ENCODE data around the gene CALML6. TPM values are rescaled to one million over a fixed set of nuclear protein-coding genes. Genes with fewer than 3 reads are reported as not detected.

The CALML6 gene
- total RNA-seq, 2 experiments from 2014 or later: 0.54 to 5.1 TPM

DNA sequence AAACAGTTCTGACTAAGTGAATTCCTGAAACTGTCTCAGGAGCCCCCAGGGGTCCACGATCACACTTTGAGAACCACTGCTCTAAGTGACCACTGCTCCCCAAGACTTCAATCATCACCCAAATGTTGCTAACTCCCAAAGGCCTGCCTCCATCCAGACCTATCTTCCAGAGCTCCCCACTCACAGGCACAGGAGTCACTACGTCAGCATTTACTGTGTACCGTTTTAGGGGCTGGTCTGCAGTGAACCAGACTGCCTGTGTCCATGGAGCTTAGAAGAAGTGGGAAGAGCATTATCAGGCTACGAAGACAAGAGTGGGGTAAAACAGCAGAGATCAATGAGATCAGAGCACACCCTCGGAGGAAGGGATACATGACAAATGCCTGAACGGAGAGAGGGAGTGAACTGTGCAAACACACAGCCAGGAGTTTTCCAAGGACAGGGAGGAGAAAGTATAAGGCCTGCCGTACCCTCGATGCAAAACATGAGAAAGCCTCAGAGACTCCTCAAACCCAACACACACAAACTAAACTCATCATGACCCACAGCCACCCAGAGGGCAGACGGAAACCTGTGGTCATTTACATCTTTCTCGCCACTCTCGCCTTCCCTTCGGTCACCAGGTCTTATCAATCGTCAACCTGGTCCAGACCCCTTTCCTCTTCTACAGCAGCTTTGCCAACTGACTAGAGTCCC lies 34.3 kb upstream of the CALML6 start:
- Histone ChIP-seq H3K4me2 (ENCODE audit: low read length) (no peak overlapping the region), H4K20me1 (ENCODE audit: insufficient read depth, low read length) (peaks cover 56% of the 10 kb centered on the region), H3K9me3 (ENCODE audit: low read length) (no peaks in the 10 kb centered on the region; the same call in 1 of the 2 replicates), H3K36me3 (ENCODE audit: insufficient read depth, low read length) (peaks cover 91% of the 10 kb centered on the region), H3K79me2 (ENCODE audit: insufficient read depth, low read depth, low read length) (peaks cover 100% of the 10 kb centered on the region), H3K4me3 (ENCODE audit: low read depth, low read length, poor library complexity, severe bottlenecking) (no peak overlapping the region), H3K27ac (ENCODE audit: low read depth, low read length, poor library complexity, severe bottlenecking) (no peak overlapping the region), H3K4me1 (ENCODE audit: insufficient read depth, low read length, poor library complexity, severe bottlenecking) (peaks cover 34% of the 10 kb centered on the region), H2AFZ (ENCODE audit: low read length) (no peak overlapping the region), H3K9me2 (ENCODE audit: insufficient read depth, low read length) (no peaks in the 10 kb centered on the region)
- no peak for DNase-seq (ENCODE audit: low spot score)
- intact Hi-C loops (cut with micrococcal nuclease; ENCODE audit: unreplicated experiment): no loop called here
- POLR2A ChIA-PET: interaction anchor here (0.7 kb wide), 1 partner anchor 11 kb away, joined by 5 read pairs; no protein-coding TSS in a partner anchor
- TF ChIP-seq EZH2phosphoT487 (IDR thresholded peaks at IDR 0.05; ENCODE audit: borderline replicate concordance, low read depth, low read length): no peak
- TF ChIP-seq, protein P1, sequence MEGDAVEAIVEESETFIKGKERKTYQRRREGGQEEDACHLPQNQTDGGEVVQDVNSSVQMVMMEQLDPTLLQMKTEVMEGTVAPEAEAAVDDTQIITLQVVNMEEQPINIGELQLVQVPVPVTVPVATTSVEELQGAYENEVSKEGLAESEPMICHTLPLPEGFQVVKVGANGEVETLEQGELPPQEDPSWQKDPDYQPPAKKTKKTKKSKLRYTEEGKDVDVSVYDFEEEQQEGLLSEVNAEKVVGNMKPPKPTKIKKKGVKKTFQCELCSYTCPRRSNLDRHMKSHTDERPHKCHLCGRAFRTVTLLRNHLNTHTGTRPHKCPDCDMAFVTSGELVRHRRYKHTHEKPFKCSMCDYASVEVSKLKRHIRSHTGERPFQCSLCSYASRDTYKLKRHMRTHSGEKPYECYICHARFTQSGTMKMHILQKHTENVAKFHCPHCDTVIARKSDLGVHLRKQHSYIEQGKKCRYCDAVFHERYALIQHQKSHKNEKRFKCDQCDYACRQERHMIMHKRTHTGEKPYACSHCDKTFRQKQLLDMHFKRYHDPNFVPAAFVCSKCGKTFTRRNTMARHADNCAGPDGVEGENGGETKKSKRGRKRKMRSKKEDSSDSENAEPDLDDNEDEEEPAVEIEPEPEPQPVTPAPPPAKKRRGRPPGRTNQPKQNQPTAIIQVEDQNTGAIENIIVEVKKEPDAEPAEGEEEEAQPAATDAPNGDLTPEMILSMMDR (conservative IDR thresholded peaks at IDR 0.05; ENCODE audit: low read length): no peak
- CTCF ChIA-PET (ENCODE audit: unreplicated experiment): no interaction called here
- TSS peak; percentile 35 for BruUV-seq (replicated peaks)

- peaks cover 91% of the 10 kb centered on the region for H3K36me3 ChIP-seq (ENCODE audit: insufficient read depth, low read length)
- H3K9me3 ChIP-seq (ENCODE audit: low read length): no peaks in the 10 kb centered on the region; the same call in 1 of the 2 replicates
- H3K27ac ChIP-seq (ENCODE audit: low read depth, low read length, poor library complexity, severe bottlenecking): no peak overlapping the region
- intact Hi-C loops (cut with micrococcal nuclease; ENCODE audit: unreplicated experiment): loop anchor here (1.0 kb wide), 1 partner anchor 16 kb away; no protein-coding TSS in a partner anchor
- TF ChIP-seq, protein P1 (conservative IDR thresholded peaks at IDR 0.05; ENCODE audit: low read length): no peak
- no peak for TF ChIP-seq EZH2phosphoT487 (IDR thresholded peaks at IDR 0.05; ENCODE audit: borderline replicate concordance, low read depth, low read length)
- CTCF ChIA-PET (ENCODE audit: unreplicated experiment): no interaction called here
- no TSS peak for BruUV-seq (replicated peaks)
- no peak overlapping the region for H3K4me2 ChIP-seq (ENCODE audit: low read length)
- no peak for DNase-seq (ENCODE audit: low spot score)
- no peak overlapping the region for H3K4me3 ChIP-seq (ENCODE audit: low read depth, low read length, poor library complexity, severe bottlenecking)
- no peak overlapping the region for H2AFZ ChIP-seq (ENCODE audit: low read length)
- peaks cover 24% of the 10 kb centered on the region for H3K4me1 ChIP-seq (ENCODE audit: insufficient read depth, low read length, poor library complexity, severe bottlenecking)
- H3K9me2 ChIP-seq (ENCODE audit: insufficient read depth, low read length): no peaks in the 10 kb centered on the region
- peaks cover 56% of the 10 kb centered on the region for H4K20me1 ChIP-seq (ENCODE audit: insufficient read depth, low read length)
- POLR2A ChIA-PET: interaction anchor here (1.7 kb wide), 1 partner anchor 9 kb away, joined by 5 read pairs; no protein-coding TSS in a partner anchor
- peaks cover 100% of the 10 kb centered on the region for H3K79me2 ChIP-seq (ENCODE audit: insufficient read depth, low read depth, low read length)
Measured at GRCh38 chr1:1881727-1882126, 33.3 kb upstream of the CALML6 start.

Measured in OCI-LY7 (cell line).